HepG2 (cell line): ENCODE results near the gene KRT10. TPM values are rescaled to one million over a fixed set of nuclear protein-coding genes. Genes with fewer than 3 reads are reported as not detected.

Experiments
- E2F1 ChIP-seq: sonication (generic); formaldehyde crosslinking; IDR thresholded peaks from 2 replicates; pipeline ENCODE4 v1.5.0; 2020; ENCODE audit warnings: missing genetic modification reagents
- FOXJ3 ChIP-seq: sonication (generic); formaldehyde crosslinking; IDR thresholded peaks from 2 replicates; pipeline ENCODE4 v1.4.0; 2020; ENCODE audit warnings: missing genetic modification reagents, mild to moderate bottlenecking, borderline replicate concordance
- HNF1B ChIP-seq: sonication (generic); formaldehyde crosslinking; IDR thresholded peaks from 2 replicates; pipeline ENCODE4 v1.5.1; 2020; ENCODE audit warnings: mild to moderate bottlenecking, moderate library complexity, missing genetic modification reagents
- JUN ChIP-seq: sonication (generic); formaldehyde crosslinking; IDR thresholded peaks from 2 replicates; pipeline ENCODE4 v1.4.0; 2020; ENCODE audit warnings: mild to moderate bottlenecking, missing genetic modification reagents
- MAFK ChIP-seq, 2 experiments: IDR thresholded peaks in 1 of 2; conservative IDR thresholded peaks in 1 of 2; 2 replicates each; pipeline ENCODE4 v1.6.1; 2011; ENCODE audit warnings: improper control_type of control experiment in 2 of 2, low read length in 2 of 2
- POGK ChIP-seq: sonication (generic); formaldehyde crosslinking; conservative IDR thresholded peaks from 2 replicates; pipeline ENCODE4 v1.8.0; 2022; ENCODE audit warnings: mild to moderate bottlenecking, moderate library complexity, missing genetic modification reagents
- RAD21 ChIP-seq: fragments of 450-650 bp; formaldehyde crosslinking; IDR thresholded peaks from 2 replicates; pipeline ENCODE4 v1.5.0; 2020; ENCODE audit warnings: mild to moderate bottlenecking
- RARG ChIP-seq: sonication (generic); formaldehyde crosslinking; IDR thresholded peaks from 2 replicates; pipeline ENCODE4 v1.4.0; 2020; ENCODE audit warnings: low read depth, mild to moderate bottlenecking, missing genetic modification reagents
- RCOR2 ChIP-seq: IDR thresholded peaks from 2 replicates; pipeline ENCODE4 v1.6.1; 2016; ENCODE audit warnings: missing biosample characterization, missing genetic modification reagents
- SP2 ChIP-seq: sonication (generic); formaldehyde crosslinking; IDR thresholded peaks from 2 replicates; pipeline ENCODE4 v1.5.1; 2020; ENCODE audit warnings: mild to moderate bottlenecking, missing genetic modification reagents
- SSRP1 ChIP-seq: IDR thresholded peaks from 2 replicates; pipeline ENCODE4 v1.6.1; 2016; ENCODE audit warnings: control low read depth
- ZNF101 ChIP-seq: sonication (generic); formaldehyde crosslinking; IDR thresholded peaks from 2 replicates; pipeline ENCODE4 v1.4.0; 2020; ENCODE audit warnings: mild to moderate bottlenecking, low read depth, missing genetic modification reagents, borderline replicate concordance
- ZNF260 ChIP-seq: sonication (generic); formaldehyde crosslinking; IDR thresholded peaks from 2 replicates; pipeline ENCODE4 v1.4.0; 2020; ENCODE audit warnings: missing genetic modification reagents, low read depth, mild to moderate bottlenecking, borderline replicate concordance
- ZNF280D ChIP-seq: sonication (generic); formaldehyde crosslinking; IDR thresholded peaks from 2 replicates; pipeline ENCODE4 v1.5.1; 2020; ENCODE audit warnings: mild to moderate bottlenecking, missing genetic modification reagents
- ZNF296 ChIP-seq: sonication (generic); formaldehyde crosslinking; conservative IDR thresholded peaks from 2 replicates; pipeline ENCODE4 v1.5.0; 2020; ENCODE audit warnings: mild to moderate bottlenecking, missing genetic modification reagents
- ZNF362 ChIP-seq: sonication (generic); formaldehyde crosslinking; IDR thresholded peaks from 2 replicates; pipeline ENCODE4 v1.4.0; 2020; ENCODE audit warnings: missing genetic modification reagents, mild to moderate bottlenecking, borderline replicate concordance
- ZNF513 ChIP-seq: sonication (generic); formaldehyde crosslinking; conservative IDR thresholded peaks from 2 replicates; pipeline ENCODE4 v1.5.0; 2020; ENCODE audit warnings: missing genetic modification reagents
- ZNF546 ChIP-seq: sonication (generic); formaldehyde crosslinking; conservative IDR thresholded peaks from 2 replicates; pipeline ENCODE4 v1.8.1; 2023; ENCODE audit warnings: mild to moderate bottlenecking, missing genetic modification reagents
- ZSCAN25 ChIP-seq: sonication (generic); formaldehyde crosslinking; IDR thresholded peaks from 2 replicates; pipeline ENCODE4 v1.8.0; 2022; ENCODE audit warnings: mild to moderate bottlenecking, missing genetic modification reagents
- polyA plus RNA-seq, 8 experiments: library from polyadenylated mRNA; depleted of rRNA in 3 of 8; stranded (reverse) in 7 of 8; unstranded in 1 of 8; fragments of >200 nt; fragmentation: Illumina TruSeq in 4 of 8; extraction: Trizol in 4 of 8; gene quantifications; 2 replicates each; pipeline versions ENCODE4 v1.2.1 to v1.2.3, GENCODE V29; 2011 to 2016; ENCODE audit warnings: low read depth in 4 of 8, missing spikeins in 1 of 8, mixed read lengths in 1 of 8; ENCODE audit not compliant: insufficient read depth in 1 of 8
- total RNA-seq, 5 experiments: library from RNA; depleted of rRNA; stranded (reverse); fragments of >200 nt; fragmentation: Illumina TruSeq; extraction: Trizol; gene quantifications; 2 replicates each; pipeline ENCODE4 v1.2.3, GENCODE V29; 2016; ENCODE audit warnings: low read depth in 1 of 5

KRT10 gene
- total and polyA plus RNA-seq, 2 of the 13 experiments (the other 11 are each of a cell fraction or from before 2014, with no cell fraction given), result 25.1 to 27.5 TPM

GRCh38 chr17:40803617-40804082 lies 18.8 kb downstream of the KRT10 start (continued):
- TF ChIP-seq ZSCAN25 (no peak), RAD21 (peak; percentile 92), ZNF546 (CRISPR knock-in tag) (no peak), JUN (0 out of 2 replicates have a peak, but pooled peaks have one; percentile 40), ZNF362 (CRISPR knock-in tag) (no peak), SSRP1 (CRISPR knock-in tag) (0 out of 2 replicates have a peak, but pooled peaks have one; percentile 70), FOXJ3 (CRISPR knock-in tag) (no peak), ZNF280D (no peak), RARG (CRISPR knock-in tag) (no peak), ZNF101 (no peak), HNF1B (CRISPR knock-in tag) (peak; percentile 80), ZNF296 (CRISPR knock-in tag) (no peak), SP2 (CRISPR knock-in tag) (no peak), ZNF513 (no peak), MAFK (conservative IDR thresholded peaks at IDR 0.05 in 1 of 2, IDR thresholded peaks at IDR 0.05 in 1 of 2; ENCODE audit: low read length in 2 of 2) (peak; percentile 76 to 90), E2F1 (CRISPR knock-in tag) (0 out of 2 replicates have a peak, but pooled peaks have one; percentile 32), RCOR2 (CRISPR knock-in tag) (no peak), ZNF260 (no peak), POGK (CRISPR knock-in tag) (peak; percentile 66; the same call in 1 of the 2 replicates)
